GM18867 (cell line): Measurements from ENCODE around the gene MICAL3.
"Not testable (repeated sequence)": the region's sequence is repeated elsewhere in the genome, so short reads cannot be mapped to it uniquely, and the experiment has no call there.

Source experiments
- ATAC-seq: cut with Tn5 transposase; IDR thresholded peaks from one replicate; pipeline ENCODE4 v1.9.1; 2021; ENCODE audit warnings: mild to moderate bottlenecking, moderate library complexity; ENCODE audit not compliant: unreplicated experiment

The MICAL3 gene

DNA sequence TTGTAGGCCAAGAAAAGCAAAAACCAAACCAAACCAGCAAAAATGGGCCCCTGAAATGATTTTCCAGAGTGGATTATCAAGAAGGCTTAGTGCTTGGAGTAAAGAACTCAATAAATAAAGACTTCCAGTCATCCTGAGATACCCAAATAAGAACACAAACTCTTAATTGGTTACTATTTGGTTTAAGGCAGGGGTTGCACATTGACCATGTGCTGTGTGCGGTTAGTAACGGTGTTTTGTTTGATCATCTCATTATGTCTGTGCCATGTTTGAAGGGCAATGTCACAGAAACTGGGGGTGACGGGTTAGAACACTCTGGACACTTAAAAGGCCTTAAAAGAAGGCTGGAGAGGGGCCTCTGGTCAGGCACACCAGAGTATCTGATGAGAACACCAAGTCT is 9.7 kb upstream of the MICAL3 start:
- ATAC-seq: no peak

DNA sequence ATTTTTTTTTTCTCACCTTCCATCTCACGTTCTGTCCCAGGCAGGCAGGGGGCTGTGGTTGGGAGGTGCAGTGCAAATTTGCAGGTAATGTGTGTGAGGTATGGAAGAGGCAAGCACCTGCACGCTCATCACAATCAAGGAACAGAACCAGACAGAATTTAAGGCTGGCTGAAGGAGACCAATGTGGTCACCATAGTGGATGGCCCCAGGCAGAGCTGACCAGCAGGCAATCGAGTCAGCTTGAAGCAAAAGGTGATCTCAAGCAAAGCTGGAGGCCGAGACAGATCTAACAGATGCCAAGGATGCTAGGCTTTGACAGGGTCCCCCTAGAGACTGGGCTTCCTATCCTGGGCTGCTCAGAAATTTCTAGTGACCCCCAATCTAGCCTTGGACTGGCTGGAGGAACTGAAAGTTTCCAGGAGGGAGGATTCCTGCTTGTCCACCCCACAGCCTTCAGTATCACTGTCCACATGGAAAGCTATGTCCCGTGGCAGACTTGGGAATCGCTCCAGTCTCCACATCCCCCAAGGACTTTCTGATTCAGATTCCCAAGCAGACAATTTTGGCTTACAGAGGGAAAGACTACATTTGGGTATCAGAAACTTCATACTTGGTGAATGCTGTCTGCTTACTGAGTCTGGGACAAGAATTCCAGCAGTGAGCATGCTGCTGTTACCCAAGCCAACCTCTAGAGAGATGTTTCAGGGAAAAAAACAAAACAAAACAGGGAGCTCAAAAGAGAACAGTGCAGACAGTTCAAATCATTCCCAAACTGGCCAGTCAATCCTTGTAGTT is 9.0 kb upstream of the MICAL3 start:
- no peak for ATAC-seq

DNA sequence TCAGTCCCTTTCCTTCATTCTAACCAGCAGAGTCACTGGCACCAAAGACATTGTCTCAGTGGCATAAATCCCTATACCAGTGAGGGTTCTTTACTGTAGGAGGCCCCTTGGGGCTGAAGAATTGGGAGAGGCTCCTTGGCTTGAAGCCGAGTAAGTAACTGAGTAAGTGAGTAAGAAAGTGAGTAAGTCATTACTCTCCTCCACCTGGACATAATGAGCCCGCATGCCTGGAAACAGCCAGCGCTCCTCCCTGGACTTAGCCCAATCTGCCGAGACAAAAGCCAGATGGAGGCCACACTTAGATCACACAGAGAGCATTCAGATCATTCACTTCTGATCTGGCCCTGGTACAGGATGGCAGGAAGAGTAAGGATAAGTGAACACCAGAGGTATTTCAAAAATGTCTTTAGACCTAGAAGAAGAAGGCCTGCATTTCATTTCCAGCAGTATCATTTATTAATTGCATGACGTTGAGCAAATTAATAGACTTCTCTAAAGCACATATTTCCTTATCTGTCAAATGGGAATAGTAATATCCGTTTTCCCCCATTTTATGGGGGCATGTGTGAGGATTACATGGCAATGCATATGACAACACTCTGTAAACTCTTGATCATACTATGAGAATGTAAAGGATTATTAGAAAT is 8.2 kb upstream of the MICAL3 start:
- no peak for ATAC-seq

DNA sequence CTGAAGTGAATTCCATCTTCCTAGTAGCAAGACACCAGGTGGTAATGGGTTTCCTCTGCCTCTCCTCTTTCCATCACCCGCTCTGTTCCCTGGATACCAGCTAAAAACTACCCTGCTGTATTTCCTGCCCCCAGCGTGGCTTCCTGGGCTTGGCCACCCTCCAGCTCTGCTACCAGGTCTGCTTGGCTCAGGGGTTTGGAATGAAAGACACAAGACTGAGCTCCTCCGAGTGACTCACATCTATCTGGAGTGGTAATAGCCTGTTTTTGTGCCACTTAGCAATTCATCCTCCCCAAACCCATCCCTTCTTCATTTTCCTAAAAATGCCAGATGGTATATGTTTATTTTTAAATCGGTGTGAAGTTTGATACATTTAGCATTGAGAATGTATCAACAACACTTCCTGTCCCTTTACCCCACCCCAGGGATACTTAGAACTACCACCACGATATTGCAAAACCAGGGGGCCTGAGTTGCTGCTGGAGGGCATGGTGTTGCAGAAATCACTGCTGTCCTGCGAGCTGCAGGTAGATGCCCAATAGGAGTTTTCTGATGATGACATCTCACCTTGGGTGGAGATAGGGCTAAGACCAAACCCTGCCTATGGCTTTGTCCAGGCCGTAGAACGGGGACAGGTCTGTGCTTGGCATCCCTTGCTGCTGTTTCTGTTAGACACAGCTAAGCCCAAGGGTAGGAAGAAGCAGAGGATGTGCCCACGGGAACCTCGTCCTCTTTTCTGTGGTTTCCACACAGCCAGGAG is 7.5 kb upstream of the MICAL3 start:
- ATAC-seq: no peak

DNA sequence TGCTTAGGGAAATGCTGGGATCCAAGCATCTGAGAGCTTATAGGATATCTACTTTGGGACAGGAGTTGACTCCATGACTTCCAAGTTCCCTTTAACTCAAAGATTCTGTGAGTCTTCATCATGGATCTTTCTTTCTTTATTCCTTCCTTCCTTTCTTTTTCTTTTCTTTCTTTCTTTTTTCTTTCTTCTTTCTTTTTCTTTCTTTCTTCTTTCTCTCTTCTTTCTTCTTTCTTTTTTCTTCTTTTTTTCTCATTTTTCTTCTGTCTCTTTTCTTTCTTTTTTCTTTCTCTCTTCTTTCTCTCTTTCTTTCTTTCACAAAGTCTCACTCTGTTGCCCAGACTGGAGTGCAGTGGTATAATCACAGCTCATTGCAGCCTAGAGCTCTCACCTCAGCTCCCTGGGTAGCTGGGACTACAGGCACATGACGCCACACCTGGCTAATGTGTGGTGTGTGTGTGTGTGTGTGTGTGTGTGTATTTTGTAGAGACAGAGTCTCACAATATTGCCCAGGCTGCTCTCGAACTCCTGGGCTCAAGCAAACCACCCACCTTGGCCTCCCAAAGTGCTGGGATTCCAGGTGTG is 5.4 kb upstream of the MICAL3 start:
- no peak for ATAC-seq

DNA sequence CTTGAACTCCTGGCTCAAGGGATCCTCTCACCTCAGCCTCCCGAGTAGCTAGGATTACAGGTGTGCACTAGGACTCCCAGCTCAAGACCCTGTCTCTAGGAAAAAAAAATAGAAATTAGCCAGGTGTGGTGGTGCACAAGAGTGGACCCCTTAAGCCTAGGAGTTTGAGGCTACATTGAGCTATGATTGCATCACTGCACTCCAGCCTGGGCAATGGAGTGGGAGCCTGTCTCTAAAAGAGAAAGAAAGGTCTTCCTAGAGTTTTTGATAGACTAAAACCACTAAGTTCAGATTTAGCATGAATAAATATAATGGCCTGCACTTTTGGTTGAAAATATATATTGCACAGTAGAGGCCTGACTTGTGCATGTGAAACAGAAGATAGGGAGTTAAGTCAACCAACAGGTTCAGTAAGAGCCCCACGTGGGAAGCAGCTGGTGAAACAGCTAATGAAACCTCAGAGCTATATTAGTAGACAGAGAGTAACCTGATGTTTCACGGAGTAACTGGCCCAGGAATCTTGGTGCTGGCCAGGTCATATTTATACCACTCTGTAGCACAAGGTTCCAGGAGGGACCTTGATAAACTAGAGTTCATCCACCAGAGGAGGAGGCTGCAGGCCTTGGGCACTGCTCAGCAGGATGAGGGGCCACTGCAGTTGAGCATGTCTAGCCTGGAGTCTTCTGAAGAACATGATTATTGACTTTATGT is 4.6 kb upstream of the MICAL3 start:
- no peak for ATAC-seq

DNA sequence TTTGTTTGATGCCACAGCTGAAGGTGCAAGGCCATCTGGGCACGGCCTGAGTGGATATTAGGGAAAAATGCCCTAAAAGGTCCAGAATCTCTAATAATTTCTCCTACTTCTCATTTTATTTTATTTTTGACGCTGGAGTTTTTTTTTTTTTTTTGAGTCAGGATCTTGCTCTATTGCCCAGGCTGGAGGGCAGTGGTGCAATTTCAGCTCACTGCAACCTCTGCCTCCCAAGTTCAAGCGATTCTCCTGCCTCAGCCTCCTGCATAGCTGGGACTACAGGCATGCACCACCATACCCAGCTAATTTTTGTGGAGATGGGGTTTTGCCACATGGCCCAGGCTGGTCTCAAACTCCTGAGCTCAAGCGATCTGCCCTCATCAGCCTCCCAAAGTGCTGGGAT is 1.5 kb upstream of the MICAL3 start:
- ATAC-seq: not testable (repeated sequence)

DNA sequence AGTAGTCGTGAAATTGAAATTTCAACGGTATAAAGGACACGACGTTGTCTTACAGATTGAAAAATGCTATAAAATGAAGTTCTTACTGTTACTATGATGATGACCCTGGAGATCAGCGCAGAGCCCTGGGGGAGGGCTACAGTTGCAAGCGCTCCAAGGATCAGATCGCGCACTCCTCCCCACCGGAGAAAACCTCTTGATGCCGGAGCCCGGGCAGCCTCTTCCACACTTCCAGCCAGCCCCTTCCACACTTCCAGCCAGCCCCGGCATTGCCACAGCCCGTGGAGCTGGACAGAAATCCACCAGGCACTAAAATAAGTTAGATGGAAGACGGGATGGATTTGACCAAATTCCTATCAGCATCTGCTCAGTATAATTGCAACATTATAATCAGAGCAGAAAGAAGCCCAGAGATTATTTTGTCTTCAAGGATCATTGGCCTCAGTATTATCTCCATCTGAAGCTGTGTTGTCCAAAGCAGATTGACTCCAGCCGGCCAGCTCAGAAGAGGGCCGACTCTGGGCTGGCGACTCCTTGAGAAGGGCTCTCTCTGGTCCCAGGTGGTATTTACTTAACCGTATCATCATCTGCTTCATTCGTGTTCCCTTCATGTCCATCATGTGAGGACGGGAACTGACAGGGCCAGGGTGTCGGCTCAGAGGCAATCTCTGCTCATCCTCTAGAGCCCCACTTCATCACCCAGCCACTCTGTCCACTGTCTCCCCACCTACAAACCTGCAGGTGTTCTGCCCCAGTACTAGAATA is 777 bp upstream of the MICAL3 start:
- ATAC-seq: no peak

DNA sequence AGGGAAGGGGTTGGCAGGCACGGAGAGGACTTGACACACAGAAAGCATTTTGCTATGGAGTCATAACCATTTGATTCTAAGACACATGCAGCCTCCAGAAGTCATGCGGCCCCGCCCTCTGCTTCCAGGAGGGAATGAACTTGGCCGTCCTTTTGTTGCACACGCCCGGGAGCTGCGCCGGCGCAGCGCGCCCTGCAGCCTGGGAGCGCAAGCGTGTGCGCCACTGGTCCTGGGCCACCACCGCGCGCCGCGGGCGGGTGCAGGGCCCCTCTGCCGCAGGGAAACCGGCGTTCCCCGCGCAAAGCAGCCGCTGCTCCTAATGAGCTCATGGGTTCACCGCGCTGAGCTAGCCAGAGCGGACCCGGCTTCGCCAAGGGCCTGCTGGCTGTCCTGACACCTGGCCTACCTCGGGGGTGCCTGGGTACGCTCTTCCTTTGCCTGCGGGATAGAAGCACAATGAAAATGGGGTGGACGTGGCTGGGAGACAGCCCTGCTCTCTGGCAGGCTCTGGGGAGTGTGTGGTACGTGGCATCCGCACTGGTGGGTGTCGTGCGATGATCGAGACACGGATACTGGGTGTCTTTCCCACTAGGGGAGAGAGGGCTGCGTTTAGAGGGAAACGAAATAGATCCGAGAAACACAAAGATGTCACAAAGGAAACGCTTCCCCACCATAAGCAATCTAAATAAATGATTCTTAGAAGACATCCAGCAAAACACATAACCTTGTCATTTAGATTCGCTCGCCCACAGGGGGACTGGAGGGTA is 669 bp downstream of the MICAL3 start:
- no peak for ATAC-seq

DNA sequence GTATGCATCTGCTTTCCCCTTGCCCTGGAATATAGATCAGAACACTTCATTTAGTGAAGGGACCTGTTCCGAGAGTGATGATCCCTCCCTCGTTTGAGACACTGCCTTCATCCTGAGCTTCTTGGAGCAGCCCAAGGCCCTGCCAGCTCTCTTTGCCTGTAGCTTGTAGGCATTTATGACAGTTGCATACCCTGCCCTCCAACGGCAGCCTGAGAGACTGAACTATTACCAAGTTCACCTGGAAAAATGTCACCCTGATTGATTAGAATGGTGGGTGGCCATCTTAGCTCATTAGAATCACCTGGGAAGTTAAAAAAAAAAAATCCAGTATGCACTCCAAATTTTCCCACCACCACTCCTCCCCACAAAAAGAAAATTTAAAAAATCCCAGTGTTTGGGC is 1.5 kb downstream of the MICAL3 start:
- no peak for ATAC-seq

DNA sequence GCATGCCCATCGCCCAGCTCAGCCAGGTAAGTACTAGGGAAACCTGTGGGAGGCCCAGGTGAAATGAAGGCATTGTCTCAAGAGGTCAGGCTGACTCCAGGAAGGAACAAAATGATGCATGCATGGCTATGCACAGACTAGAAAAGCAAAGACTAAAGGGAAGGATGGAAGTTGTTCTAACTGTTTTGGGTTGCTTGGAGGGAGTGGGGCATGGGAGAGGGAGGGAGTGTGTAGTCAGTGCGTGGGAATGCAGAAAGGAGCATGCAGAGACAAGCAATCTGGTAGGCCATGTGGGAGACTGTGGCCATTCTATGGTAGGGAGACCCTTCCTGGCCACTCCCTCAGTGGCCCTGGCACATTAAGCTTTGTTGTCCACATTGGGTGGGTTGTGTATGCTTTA is 2.9 kb downstream of the MICAL3 start:
- ATAC-seq: no peak

DNA sequence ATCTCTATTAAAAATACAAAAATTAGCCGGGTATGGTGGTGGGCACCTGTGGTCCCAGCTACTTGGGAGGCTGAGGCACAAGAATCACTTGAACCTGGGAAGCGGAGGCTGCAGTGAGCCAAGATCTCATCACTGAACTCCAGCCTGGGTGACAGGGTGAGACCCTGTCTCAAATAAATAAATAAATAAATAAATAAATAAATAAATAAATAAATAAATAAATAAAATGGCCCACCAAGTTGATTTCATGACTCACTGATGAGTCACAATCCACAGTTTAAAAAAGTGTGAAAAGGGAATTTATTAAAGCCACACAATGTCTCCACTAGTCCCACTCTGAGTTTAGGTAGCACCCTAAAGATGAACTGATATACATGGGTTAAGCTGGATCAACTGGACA is 3.6 kb downstream of the MICAL3 start:
- ATAC-seq: not testable (repeated sequence)

DNA sequence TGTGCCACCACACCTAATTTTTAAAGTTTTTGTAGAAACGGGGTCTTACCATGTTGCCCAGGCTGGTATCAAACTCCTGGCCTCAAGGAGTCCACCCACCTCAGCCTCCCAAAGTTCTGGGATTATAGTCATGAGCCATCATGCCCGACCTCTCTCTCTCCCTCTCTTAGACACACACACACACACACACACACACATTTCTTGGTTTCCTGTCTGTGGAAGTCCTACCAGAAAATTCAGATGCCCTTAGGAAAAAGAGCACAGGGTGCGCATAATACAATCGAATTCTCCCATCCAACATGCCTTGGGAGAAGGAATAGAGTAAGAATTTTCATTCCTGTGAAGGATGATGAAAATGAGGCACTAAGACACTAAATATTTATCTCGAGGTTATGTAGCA is 10.4 kb downstream of the MICAL3 start:
- no peak for ATAC-seq

DNA sequence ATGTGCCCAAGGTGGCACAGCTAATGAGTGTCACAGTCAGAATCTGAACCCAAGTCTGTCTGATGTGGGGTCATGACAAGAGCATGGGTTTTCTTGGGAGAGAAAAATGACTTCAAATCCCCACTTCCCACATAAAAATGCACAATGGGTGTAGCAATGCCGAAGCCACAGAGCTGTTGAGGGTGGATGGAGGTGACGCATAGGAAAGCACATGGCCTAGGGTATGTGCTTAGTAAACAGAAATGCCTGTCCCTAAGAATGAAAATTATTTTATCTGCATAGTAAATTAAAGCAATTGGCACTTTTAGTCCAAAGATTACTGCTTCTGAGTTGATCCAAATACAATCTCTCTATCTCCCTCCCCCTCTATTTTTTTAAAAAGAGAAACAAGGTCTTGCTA is 10.9 kb downstream of the MICAL3 start:
- no peak for ATAC-seq

DNA sequence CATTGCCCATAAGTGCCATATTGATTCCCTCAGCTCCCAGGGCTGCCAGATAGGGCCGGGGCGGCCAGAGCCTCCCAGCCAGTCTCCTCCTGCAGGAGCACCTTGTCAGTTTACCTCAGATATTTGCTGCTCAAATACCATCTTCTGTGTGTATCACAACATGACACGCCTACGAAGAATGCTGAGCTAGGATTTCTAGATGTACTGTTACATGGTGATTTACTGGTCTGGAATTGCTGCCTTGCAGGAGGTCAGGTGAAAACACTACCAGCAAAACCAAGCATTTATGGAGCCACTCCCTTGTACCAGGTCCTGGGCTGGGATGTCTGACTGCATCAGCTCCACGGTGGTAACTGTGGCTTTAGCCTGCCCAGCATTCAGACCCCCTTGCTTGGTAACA is 11.8 kb downstream of the MICAL3 start:
- ATAC-seq: no peak

DNA sequence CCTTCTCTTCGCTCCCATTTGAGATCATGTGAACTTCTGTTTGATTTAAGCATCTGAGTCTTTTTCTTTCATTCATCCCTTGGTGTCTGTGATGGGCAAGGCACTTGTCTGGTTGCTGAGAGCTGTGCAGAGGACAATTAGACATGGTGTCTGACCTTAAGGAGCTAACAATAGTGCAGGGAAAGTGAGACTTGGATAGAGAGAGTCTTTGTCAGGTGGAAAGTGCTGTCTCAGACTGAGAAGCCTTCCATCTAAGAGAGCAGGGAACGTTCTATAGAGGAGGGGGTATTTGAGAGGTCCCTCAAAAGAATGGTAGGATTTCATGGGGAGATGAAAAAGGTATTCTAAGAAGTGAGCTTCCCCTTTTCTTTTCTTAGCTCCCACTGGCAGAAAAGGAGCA is 14.1 kb downstream of the MICAL3 start:
- no peak for ATAC-seq

DNA sequence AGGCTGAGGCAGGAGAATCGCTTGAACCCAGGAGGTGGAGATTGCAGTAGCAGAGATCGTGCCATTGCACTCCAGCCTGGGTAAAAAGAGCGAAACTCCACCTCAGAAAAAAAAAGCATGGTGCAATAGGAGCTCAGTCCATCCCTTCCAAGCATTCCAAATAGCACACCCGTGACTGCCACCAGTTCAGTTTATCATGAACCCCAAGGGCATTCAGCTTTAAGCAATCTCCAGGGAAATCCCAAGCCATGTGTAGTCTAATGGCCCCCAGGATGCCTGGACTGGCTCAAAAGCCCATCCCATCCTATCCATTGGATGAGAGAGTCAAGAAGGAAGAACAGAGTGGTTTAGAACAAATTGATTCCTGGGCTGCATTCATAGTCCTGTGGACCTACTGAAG is 16.2 kb downstream of the MICAL3 start:
- no peak for ATAC-seq

DNA sequence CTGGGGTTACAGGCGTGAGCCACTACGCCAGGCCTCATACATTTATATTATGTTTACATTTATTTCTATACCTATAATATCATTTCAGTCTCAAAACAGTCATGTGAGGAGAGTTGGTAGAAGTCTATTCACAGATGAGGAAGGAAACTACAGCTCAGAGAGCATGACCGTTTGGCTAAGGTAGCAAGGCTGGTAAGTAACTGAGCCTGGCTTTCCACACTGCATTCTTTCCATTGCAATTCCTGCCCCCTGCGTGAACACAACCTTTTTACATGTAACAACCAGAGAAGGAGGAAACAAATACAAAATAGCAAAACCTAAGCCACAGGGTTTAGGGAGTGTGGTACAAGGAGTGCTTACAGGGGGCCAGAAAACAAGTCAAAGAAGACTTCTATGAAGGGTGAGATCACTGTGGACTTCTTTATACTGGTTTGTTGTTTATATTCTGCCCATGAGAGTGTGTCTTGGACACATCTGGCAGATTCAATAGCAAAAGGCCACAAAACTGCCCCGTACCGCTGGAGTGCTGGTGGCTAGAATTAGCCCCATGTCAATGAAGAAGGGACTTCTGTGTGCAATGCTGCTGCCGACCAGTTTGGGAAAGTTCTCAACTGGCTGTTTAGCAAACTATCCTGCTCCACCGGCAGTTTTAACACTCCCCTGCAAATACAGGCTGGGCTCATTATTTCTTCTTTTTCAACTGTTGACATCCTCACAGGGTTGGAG is 19.0 kb downstream of the MICAL3 start:
- no peak for ATAC-seq

DNA sequence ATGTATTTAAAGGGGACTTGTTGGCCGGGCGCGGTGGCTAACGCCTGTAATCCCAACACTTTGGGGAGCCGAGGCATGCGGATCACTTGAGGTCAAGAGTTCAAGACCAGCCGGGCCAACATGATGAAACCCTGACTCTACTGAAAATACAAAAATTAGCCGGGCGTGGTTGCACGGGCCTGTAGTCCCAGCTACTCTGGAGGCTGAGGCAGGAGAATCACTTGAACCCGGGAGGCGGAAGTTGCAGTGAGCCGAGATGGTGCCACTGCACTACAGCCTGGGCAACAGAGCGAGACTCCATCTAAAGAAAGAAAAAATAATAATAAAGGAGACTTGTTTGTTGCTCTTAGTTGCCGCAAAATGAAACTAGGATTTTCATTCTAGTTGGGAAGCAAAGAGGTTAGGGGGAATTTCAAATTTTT is 22.5 kb downstream of the MICAL3 start:
- ATAC-seq: not testable (repeated sequence)
